ENCODE data around the gene CORO1A.
"Not testable (repeated sequence)": the region's sequence is repeated elsewhere in the genome, so short reads cannot be mapped to it uniquely, and the experiment has no call there.

Gene CORO1A

DNA sequence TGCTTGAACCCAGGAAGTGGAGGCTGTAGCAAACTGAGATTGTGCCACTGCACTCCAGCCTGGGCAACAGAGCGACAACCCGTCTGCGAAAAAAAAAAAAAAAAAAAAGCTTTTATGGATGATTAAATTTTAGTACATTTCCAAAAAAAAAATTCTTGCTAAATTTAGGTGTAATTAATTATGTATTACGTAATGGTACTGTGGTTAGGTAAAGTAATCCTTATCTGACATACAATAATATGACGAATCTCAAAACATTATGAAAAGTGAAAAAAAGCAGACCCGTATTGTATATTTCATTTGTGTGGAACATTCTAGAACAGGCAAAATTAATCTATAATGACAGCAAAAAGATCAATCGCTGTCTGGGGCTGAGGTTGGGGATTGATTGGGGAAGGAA, 10.3 kb upstream of the CORO1A start:
- DNase-seq = no peak

DNA sequence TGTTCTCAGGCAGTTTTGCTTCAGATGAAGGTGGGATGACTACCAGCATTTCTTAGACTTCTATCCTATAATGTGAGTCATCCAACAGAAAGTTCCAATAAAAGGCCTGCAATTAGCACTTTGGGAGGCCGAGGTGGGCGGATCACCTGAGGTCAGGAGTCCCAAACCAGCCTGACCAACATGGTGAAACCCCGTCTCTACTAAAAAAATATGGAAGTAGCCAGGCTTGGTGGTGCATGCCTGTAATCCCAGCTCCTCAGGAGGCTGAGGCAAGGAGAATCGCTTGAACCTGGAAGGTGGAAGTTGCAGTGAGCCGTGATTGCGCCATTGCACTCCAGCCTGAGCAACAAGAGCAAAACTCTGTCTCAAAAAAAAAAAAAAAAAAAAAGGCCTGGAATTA, 6.5 kb upstream of the CORO1A start:
- not testable (repeated sequence) for DNase-seq

DNA sequence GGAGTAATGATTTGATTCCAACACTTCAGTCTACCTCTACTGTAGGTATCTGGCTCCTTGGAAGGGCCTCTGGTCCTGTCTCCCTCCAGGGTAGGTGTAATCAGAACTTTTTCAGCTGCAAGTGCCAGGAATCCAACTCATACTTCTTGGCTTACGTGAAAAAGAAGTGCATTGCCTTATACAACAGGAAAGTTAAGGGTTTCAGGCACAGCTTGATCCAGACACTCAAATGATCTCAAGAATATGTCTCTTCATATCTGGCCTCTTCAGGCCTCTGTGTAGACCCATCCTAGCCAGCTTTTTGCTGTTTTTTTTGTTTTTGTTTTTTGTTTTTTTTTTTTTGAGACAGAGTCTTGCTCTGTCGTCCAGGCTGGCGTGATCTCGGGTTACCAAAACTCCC, 4.2 kb upstream of the CORO1A start:
- no peak for DNase-seq

DNA sequence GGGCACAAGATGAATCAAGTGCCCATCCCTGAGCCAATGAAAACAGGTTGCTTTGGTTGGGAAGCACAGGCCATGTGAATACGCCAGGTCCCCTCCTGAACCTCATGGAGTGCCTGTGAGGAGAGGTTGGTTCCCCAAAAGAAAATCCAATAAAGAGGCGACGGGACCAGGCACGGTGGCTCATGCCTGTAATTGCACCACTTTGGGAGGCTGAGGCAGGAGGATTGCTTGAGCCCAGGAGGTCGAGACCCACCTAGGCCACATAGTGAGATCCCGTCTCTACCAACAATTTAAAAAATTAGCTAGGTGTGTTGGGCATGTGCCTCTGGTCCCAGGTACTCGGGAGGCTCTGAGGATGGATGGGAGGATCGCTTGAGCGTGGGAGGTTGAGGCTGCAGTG, 3.5 kb upstream of the CORO1A start:
- DNase-seq = no peak

DNA sequence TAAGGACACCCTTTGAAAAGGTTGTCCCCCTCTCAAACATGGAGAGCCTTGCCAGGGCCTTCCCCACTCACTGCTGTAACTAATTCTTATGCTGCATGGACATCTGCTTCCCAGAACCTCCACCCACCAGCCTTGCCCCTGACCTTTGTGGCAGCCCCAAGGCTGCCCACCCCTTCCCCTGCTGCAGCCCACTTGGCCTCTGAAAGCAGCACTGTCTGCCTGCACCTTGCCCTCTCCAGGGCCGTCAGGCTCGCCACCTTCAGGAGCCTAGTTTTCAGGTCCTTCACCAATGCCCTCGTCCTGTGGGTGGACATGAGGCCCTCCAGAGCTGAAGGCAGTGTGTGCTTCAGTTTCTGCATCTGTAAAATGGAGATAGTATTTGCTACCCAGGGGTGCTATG, 2.7 kb upstream of the CORO1A start:
- no peak for DNase-seq

DNA sequence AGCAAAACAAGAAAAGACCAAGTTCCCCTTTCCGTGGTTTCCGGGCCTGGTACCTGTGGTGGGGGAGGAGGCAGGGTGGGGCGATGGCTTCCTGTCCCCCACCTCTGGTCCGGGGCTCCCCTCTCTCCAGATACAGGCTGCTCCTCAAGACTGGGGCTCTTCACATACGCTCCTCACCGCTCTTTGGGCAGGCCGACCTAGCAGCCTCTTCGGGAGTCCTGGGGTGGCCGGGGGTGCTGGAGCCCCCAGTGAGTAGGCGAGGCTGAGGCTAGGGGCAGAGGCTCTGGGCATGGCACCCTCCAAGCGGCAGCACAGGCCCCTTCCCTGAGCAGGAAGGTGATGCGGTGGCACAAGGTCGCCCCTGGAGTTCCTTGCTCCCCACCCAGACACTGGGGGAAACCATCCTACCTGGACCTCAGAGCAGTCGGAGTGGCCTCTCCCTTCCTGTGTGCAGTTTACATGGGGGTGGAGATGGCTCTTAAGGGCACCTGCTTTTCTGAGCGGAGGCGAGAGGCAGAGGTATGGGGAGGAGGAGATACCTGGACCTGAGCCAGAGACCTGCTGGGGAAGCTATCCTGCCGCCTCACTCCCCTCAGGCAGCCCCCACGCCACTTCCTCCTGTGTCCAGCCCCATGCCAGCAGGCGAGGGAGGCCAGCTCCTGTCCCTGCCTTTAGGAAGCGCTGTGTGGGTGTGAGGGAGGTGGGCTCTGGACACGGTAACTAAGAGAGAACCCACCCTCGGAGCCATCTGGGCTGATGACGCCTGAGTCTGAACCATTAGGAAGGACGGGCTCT, 891 bp downstream of the CORO1A start:
- no peak for DNase-seq

DNA sequence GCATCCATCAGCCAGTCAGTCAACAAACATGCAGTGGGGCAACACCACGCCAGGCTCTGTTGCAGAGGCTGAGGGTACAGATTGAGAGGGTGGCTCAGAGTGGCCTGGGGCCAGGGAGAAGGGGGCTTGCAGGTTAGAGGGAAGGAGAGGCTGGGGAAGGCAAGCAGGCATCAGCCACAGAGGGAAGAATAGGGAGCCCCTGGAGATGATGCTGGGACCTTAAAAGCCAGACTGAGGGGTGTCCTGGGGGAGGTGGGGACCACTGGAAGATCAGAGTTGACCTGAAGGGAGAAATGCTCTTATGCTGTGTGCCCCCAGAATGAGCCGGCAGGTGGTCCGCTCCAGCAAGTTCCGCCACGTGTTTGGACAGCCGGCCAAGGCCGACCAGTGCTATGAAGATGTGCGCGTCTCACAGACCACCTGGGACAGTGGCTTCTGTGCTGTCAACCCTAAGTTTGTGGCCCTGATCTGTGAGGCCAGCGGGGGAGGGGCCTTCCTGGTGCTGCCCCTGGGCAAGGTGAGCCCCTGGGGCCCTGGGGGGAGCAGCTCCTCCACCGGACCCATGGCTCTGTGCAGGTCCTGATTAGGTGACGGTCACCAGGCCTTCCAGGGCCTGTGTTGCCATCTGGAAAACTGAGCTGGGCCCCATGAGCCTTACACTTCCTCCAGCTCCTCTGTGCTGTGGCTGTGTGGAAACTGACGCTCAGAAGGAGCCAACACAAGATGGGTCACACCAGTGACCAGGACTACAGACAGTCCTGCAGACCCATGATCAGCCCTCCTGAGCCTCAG, 1.7 kb downstream of the CORO1A start:
- no peak for DNase-seq

DNA sequence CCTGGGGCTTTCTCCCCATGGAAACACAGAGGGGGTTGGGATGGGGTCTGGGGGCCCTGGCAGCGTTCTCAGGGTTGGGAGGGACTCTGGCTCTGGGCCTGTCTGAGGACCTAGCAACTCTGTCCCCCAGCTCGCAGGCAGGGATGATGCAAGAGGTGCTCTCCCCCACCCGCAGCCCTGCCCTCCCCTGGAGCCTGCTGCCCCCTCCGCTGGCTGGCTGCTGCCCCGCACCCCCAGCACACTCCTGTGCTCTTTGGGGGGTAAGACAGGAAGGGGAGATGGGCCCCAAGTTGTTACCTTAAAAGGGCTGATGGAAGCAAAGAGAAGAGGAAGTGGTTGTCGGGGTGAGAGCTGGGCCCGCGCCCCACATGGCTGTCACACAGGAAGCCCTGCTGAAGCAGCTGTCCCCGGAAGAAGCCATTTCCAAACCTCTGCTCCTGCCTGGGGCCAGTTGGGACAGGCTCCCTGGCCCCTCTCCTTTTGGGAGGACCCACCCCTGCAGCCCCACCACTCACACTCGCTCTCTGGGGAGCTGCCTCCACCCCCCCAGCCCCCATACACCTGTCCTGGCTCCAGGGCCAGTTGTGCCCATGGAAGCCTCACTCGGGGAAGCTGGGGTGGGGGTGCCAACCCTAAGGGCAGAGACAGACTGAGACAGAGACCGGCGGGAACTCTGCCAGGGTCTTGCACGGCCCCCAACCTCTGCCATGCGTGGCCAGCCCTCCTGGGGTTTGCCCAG, 2.5 kb downstream of the CORO1A start:
- no peak for DNase-seq

DNA sequence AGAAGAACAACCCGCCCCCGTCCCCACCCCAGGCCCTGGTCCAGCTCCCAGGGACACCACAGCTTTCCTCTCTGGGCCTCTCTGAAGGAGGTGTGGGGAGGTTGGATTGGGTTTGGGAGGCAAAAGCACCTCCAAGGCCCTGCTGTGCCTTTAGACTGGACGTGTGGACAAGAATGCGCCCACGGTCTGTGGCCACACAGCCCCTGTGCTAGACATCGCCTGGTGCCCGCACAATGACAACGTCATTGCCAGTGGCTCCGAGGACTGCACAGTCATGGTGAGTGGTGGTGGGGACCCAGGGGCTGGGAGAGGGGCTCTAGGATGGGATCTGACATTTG, 3.0 kb downstream of the CORO1A start:
- DNase-seq = no peak

DNA sequence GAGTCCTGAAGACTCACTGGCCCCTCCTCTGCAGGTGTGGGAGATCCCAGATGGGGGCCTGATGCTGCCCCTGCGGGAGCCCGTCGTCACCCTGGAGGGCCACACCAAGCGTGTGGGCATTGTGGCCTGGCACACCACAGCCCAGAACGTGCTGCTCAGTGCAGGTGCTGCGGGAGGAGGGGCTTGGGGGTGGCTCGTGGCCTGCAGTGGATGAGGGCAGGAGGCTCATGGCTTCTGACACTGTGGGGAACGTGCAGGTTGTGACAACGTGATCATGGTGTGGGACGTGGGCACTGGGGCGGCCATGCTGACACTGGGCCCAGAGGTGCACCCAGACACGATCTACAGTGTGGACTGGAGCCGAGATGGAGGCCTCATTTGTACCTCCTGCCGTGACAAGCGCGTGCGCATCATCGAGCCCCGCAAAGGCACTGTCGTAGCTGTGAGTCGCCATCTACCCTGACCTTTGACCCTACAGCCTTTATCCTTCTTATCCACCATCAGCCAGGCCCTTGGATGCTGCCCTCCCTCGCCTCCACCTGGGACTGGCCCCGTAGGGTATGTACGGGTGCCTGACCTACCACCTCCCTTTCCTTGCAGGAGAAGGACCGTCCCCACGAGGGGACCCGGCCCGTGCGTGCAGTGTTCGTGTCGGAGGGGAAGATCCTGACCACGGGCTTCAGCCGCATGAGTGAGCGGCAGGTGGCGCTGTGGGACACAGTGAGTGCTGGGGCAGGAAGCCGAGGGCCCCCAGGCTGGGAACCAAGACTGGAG, 3.6 kb downstream of the CORO1A start:
- peak; percentile 44 for DNase-seq

DNA sequence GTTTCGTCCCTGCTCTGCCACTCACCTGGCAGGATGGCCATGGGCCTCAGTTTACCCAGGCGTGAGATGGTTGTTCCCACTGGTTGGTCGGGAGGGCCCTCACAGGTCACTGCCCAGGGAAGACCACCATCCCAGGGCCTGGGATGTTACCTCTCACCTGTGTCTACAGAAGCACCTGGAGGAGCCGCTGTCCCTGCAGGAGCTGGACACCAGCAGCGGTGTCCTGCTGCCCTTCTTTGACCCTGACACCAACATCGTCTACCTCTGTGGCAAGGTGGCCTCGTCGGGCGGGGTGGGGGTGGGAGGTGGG, 4.1 kb downstream of the CORO1A start:
- no peak for DNase-seq

DNA sequence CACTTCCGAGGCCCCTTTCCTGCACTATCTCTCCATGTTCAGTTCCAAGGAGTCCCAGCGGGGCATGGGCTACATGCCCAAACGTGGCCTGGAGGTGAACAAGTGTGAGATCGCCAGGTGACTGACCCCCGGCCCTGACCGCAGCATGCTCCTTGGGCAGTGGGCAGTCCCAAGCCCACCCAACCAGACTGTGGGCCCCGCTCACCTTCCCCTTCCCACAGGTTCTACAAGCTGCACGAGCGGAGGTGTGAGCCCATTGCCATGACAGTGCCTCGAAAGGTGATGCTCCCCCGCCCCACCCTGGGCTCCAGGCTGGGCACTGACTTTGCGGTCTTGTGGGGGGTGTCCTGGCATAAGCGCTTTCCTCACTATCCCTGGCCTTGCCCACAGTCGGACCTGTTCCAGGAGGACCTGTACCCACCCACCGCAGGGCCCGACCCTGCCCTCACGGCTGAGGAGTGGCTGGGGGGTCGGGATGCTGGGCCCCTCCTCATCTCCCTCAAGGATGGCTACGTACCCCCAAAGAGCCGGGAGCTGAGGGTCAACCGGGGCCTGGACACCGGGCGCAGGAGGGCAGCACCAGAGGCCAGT, 4.7 kb downstream of the CORO1A start:
- no peak for DNase-seq

DNA sequence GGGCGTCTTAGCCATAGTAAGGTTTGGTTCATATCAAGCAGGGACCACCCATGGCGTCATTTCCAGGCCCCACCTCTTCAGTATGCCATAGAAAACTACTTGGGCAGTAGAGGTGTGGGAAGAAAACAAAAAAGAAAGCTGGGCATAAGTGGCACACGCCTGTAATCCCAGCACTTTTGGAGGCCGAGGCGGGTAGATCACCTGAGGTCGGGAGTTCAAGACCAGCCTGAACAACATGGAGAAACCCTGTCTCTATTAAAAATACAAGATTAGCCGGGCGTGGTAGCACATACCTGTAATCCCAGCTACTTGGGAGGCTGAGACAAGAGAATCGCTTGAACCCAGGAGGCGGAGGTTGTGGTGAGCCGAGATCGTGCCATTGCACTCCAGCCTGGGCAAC, 7.8 kb downstream of the CORO1A start:
- DNase-seq = not testable (repeated sequence)

DNA sequence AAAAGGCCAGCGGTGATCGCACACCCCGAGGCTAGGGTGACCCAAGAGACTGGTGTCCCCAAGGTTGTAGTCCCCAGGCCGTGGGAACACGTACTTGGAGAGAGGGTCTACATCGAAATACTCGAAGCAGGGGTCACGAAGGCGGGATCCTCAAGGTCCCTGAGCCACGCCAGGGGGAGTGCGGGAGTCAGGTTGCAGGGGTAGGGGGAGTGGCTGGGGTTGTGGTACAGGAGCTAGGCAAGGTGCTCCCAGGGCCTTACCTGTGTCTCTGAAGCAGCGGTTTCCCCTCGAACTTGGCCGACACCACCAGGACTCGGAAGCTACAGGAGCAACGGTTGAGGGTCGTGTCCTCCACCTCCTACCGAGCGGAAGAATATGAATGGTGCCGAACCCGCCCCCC, 9.7 kb downstream of the CORO1A start:
- not testable (repeated sequence) for DNase-seq

DNA sequence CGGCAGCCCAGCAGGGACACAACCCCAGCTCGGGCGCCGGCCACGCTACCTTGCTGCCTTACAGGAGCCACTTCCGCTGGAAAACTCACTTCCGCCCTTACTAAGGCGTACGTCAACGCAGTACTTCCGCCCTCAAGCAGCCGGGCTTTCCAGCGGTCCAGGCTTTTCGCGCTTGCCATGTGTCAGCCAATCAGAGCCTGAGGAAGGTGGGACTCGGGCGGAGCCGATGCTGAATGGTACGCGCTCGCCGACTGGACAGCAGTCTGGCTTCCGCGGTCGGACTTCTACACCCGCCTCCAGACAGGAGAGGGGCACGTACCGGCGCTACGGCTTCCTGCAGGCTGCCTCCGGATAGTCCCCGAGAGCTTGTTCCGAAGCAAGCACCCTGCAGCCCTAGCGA, 10.2 kb downstream of the CORO1A start, which contains the start of the genes BOLA2B and SLX1A:
Gene BOLA2B, minus strand, starts transcription at position 52 of the 400 bp plus-strand sequence. CDS start 71 bp downstream, outside the sequence.
Gene SLX1A, plus strand, starts transcription at position 261 of the 400 bp plus-strand sequence. CDS start 210 bp downstream, outside the sequence.
- not testable (repeated sequence) for DNase-seq

DNA sequence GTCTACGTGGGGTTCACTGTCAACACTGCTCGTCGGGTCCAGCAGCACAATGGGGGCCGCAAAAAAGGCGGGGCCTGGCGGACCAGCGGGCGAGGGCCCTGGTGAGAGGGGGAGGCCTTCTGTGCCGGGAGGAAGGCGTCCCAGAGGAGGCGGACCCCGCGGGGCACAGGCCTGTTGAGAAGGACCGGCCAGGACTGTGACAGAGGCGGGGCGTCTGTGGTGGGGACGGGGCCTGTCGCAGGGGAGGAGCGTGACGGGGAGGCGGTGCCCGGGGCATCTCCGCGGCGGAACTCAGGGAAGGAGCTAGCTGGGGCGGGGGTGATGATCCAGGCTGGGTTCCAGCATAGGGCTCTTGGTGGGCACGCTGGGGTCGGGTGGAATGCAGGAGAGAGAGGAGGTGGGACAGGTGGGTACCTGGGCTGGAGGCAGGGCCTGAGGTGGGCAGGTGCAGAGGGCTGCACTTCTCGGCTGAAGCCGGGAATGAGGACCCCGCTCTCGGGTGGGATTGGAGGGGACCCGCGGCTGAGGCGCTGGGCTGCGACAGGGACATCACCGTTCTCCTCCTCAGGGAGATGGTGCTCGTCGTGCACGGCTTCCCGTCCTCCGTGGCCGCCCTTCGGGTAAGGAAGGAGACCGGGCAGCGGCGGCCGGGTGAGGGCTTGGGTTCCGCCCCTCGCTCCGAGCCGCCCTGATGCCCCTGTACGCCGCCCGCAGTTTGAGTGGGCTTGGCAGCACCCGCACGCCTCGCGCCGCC, 10.9 kb downstream of the CORO1A start:
- not testable (repeated sequence) for DNase-seq

DNA sequence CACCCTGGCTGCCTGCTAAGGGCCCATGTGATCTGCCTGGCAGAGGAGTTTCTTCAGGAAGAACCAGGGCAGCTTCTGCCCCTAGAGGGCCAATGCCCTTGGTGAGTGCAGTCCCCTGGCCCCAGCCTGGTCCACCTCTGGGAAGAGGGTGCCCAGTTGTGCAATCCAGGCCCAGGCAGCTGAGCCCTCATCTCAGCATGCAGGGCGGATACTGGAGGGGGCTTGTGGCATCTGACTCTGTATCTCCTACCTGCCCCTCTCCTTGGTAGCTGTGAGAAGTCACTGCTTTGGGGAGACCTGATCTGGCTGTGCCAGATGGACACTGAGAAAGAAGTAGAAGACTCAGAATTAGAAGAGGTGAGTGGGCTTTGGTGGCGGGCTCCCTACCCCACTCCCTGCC, 13.6 kb downstream of the CORO1A start:
- not testable (repeated sequence) for DNase-seq

DNA sequence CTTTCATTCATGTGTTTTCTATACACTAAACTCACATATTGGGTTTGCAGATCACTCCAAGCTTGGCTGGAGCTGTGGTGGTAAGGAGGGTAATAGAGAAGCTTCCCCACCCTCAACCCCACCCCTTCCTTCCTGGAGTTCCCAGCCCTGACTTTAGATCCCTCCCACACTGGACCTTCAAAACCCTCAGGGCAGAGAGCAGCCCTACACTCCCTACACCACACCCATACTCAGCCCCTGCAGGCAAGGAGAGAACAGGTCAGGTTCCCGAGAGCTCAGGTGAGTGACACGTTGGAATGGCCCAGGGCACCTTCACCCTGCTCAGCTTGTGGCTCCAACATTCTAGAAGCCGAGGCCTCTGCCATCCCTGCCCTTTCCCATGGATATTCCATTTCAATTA, 15.6 kb downstream of the CORO1A start, which contains the start of gene SULT1A3:
Gene SULT1A3, plus strand, starts transcription at position 207 of the 400 bp plus-strand sequence. CDS start 1,474 bp downstream, outside the sequence.
- not testable (repeated sequence) for DNase-seq

DNA sequence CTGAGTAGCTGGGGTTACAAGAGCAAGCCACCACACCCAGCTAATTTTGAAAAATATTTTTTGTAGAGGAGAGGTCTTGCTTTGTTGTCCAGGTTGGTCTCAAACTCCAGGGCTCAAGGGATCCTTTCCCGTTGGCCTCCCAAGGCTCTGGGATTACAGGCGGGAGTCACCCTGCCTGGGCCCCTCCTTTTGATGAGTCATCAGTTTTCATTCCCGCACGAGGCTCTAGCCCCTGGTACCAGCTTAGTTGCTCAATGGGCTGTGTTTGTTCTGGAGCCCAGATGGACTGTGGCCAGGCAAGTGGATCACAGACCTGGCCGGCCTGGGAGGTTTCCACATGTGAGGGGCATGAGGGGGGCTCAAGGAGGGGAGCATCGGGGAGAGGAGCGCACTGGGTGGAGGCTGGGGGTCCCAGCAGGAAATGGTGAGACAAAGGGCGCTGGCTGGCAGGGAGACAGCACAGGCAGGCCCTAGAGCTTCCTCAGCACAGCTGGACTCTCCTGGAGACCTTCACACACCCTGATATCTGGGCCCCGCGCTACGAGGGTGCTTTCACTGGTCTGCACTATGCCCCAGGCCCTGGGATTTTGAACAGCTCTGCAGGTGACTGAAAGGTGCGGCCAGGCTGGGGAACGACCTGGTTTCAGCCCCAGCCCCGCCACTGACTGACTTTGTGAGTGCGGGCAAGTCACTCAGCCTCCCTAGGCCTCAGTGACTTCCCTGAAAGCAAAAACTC, 16.4 kb downstream of the CORO1A start:
- not testable (repeated sequence) for DNase-seq

DNA sequence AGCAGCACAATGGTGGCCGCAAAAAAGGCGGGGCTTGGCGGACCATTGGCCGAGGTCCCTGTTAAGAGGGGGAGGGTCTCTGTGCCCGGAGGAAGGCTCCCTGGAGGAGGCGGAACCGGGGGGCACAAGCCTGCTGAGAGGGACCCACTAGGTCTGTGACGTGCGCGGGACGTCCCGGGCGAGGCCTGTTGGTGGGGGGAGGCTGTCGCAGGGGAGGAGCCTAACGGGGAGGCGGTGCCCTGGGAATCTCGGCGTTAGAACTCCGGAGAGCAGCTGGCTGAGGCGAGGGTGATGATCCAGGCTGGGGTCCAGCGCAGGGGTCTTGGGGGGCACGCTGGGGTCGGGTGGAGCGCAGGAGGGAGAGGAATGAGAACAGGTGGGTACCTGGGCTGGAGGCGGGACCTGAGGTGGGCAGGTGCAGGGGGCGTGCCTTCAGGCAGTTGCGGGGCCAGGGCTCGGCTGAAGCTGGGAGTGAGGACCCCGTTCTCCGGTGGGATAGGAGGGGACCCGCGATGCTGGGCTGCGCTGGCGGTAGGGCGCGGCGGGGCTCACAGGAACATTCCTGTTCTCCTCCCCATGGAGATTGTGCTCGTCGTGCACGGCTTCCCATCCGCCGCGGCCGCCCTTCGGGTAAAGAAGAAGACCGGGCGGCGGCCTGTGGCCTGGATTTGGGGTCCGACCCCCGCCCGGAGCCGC, 22.3 kb downstream of the CORO1A start:
- DNase-seq = not testable (repeated sequence)

Data from eye (tissue), 1 donor.